GM15510 (cell line): ENCODE data around the gene HOXA3.

Experiments used
- POLR2A ChIP-seq: IDR thresholded peaks from 3 replicates; pipeline ENCODE4 v1.6.1; 2011; ENCODE audit warnings: borderline replicate concordance; ENCODE audit not compliant: insufficient read length; ENCODE audit errors: extremely low read depth

HOXA3 gene

GRCh38 chr7:27159266-27160144 is 7.1 kb upstream of the HOXA3 start:
- no peak for TF ChIP-seq POLR2A

DNA sequence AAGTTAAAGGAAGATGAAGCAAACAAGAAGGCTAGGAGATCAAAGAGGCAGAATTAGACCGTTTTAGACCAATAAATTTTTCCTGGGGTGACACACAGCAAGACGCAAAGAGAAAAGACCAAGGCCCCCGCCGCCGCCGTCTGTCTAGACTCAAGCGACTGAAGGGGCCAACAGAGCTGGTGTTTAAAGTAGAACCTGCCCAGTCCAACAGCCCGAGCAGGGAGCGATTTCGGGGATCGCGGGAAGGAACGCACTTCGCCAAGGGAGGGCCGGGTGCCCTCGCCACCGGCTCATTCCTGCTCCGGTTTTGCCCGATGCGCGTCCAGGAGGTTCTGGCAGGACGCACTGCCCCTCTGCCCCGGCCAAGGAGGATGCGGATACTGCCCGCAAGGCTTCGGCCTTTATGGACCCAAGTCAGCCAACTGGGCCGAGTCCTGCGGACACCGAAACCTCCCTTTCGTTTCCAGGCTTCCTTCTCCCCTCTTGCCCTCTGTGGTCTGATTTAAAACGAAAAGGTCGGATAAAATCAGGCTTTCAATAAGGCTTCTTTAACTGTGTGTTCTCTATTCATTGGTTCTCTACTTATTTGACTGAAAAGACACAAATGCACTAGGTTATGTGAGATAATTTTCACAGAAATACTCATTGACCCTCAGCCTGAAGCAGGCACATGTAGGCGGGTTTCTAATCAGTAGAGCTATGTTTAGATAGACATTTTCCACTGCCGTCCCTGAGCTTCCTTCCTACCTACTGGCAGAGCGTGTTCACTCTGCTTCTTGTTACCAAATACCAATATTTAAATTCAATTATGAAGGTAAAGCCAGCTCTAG is 6.3 kb upstream of the HOXA3 start:
- TF ChIP-seq POLR2A = no peak

DNA sequence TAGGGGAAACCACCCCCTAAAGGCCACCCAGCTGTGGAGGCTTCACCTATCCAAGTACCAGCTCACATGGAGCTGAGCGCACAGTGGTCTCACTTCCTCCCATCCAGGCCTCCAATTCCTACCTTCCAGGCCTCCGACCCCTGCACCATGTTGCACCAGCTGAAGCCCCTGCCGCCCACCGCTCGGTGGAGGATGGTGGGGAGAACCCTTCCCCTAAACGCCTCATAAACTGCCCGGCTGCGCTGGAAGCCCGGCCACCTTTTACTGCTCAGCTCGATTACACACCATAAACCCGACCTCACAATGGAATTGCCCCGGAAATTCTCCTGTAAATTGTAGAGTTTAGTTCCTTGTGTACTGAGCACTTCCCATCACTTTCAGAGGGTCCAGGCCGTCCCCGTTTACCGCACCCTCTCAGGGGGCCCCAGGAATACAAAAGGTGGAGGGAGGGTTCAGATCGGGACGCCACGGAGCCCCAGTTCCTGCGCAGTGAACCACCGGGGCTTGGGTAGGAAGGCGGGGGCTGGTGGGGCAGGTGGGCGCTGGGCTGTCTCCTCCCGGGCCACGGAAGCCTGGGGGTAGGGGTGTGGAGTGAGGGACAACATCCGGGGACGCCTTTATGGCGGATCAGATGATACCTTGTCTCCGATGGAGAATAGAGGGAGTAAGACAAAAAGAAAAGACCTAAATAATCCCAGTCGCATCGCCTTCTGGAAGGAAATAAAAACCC is 5.5 kb upstream of the HOXA3 start:
- no peak for TF ChIP-seq POLR2A

DNA sequence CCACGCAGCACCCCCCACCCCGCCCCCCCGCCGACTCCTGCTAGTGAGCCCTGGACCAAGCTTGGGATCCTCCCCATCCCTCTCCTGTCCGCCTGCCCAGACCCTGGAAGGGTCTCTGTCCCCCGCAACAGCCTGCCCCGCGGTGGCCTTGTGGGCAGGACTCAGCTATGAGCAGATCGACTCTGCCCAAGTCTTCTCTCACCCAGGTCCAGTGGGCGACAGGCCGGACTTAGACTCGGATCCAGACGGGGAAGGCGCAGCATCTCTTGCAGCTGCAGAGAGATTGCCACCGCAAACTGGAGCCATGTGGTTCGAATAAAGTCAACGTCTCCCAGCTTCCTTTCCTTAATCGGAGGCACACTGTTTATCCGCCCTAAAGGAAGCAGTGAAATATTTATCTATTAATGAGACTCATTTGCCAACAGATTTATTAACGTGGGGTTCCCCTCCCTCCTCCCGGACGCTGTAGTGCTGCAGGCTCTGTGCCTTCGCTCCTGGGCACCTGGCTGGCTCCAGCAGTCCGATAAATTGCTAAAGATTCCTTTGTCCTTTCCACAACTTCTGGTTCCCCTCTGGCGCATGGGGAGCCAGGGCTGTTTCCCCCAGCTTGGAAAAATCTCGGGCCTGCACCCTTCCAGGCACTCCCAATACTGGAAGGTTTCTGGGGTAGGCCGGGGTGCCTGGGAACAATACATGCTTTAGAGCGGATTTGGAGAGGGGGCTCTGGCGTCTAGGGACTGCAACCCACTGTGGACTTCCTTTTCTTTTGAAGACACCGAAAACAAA is 4.7 kb upstream of the HOXA3 start:
- no peak for TF ChIP-seq POLR2A

GRCh38 chr7:27156508-27156898 is 4.1 kb upstream of the HOXA3 start, which contains the start of gene HOXA7:
HOXA7 (minus strand) TSS chr7:27156675; CDS start chr7:27156545, 130 bp downstream.
- no peak for TF ChIP-seq POLR2A

GRCh38 chr7:27155816-27156507 is 3.6 kb upstream of the HOXA3 start:
- TF ChIP-seq POLR2A = no peak

- TF ChIP-seq POLR2A = no peak
Observed at GRCh38 chr7:27154901-27155815, 2.8 kb upstream of the HOXA3 start.

DNA sequence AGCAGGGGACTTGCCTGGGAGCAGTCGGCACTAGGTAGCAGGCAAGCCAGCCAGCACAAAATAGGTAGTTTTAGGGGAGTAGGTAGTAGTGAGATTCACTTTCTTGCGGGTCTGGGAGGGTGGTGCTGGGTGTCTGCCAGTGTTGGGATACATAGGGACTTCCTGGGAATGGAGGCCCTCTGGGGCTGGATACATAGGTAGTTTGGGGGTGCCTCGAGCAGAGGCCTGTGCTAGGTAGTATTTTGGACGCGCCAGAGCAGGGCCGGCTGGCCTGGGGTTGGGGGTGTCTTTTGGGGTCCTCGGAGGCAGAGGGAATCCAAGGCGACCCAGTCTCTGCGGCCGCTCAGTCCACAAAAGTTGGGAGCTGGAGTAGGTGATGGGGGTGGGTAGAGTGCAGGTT is 2.0 kb upstream of the HOXA3 start:
- TF ChIP-seq POLR2A = no peak

- TF ChIP-seq POLR2A = no peak
Observed at GRCh38 chr7:27153526-27153925, 1.1 kb upstream of the HOXA3 start.

GRCh38 chr7:27152816-27153442 is 546 bp upstream of the HOXA3 start:
- no peak for TF ChIP-seq POLR2A

- no peak for TF ChIP-seq POLR2A
Observed at GRCh38 chr7:27151341-27151930, 947 bp downstream of the HOXA3 start.

GRCh38 chr7:27150568-27151340 is 1.6 kb downstream of the HOXA3 start:
- no peak for TF ChIP-seq POLR2A
